Measurements from ENCODE around the gene ZFP69B. TPM values are rescaled to one million over a fixed set of nuclear protein-coding genes. Genes with fewer than 3 reads are reported as not detected.

The ZFP69B gene
- total RNA-seq, 1 donor from 2014 or later = 14.3 TPM

DNA sequence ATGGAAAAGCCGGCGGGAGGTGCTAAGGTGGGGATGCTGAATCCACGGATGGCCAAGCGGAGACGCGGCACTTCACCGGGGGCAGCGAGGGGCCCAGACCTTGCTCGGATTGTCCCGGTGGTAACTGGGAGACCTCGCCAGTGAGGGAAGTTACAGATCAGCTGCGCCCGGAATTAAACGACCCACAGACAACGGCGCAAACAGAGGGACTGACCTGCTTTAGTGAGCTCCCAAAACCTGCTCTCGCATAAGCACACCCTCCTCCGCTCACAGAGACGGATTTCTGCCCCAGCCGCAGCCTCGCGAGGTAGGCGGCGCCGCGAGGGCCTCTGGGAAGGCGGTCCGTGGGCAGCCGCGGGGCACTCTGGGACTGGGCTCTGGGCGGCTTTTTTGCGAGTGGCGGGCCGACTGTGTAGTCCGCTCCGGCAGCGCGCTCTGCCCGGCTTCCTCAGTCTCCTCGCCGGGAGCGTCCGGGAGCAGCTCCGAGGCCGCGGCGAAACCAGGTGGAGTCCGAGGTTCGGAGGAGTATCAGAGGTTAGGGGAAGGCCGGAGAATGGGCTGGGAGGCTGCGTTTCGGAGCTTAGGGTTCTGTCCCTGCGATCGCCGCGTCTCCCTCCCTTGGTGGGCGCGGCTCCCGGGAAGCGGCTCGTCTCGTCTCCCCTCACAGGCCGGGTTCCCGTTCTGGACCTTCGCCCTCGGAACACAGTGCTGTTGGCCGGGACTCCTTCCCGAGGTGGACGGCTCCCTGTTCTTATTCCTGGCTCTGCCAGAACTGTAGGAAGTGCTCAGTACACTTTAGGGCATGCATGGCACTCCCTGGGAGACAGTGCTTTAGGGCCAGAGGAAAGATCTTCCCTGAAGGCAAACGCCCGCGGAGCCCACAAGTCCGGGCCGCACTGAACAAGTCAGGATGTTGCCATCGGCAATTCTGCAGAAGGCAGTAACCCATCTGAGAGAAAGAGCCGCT lies 58.4 kb downstream of the ZFP69B start, which contains the start of gene EXO5:
Gene EXO5 (plus strand): TSS at position 393 of the 967 bp plus-strand sequence. CDS start 5,778 bp downstream, outside the sequence.
- DNase-seq (ENCODE audit: low read depth, low spot score) = peak; percentile 64
- H3K27me3 Mint-ChIP-seq (ENCODE audit: low read depth) = no peaks in the 10 kb centered on the region
- TF ChIP-seq, protein P1, sequence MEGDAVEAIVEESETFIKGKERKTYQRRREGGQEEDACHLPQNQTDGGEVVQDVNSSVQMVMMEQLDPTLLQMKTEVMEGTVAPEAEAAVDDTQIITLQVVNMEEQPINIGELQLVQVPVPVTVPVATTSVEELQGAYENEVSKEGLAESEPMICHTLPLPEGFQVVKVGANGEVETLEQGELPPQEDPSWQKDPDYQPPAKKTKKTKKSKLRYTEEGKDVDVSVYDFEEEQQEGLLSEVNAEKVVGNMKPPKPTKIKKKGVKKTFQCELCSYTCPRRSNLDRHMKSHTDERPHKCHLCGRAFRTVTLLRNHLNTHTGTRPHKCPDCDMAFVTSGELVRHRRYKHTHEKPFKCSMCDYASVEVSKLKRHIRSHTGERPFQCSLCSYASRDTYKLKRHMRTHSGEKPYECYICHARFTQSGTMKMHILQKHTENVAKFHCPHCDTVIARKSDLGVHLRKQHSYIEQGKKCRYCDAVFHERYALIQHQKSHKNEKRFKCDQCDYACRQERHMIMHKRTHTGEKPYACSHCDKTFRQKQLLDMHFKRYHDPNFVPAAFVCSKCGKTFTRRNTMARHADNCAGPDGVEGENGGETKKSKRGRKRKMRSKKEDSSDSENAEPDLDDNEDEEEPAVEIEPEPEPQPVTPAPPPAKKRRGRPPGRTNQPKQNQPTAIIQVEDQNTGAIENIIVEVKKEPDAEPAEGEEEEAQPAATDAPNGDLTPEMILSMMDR (conservative IDR thresholded peaks at IDR 0.05) = no peak
- peaks cover 15% of the 10 kb centered on the region for H3K9me3 Mint-ChIP-seq
- peaks cover 49% of the 10 kb centered on the region for H3K36me3 Mint-ChIP-seq (ENCODE audit: low read depth)
- peaks cover 13% of the 10 kb centered on the region for H3K4me1 Mint-ChIP-seq
- peak within 1 kb of the TSS; percentile 78 for H3K27ac Mint-ChIP-seq (ENCODE audit: unreplicated experiment)
- H3K4me3 Mint-ChIP-seq = peak within 1 kb of the TSS; percentile 76

Other genes with a start within 250 kb of the ZFP69B start
- gene TMCO2, start 202.5 kb upstream of the ZFP69B start, total RNA-seq = not detected in 2 replicates
- gene ZMPSTE24, start 192.2 kb upstream of the ZFP69B start, total RNA-seq = 34.7 and 35.6 TPM in 2 replicates
- 9.0 and 10.2 TPM in 2 replicates for gene COL9A2, start 133.2 kb upstream of the ZFP69B start, total RNA-seq
- gene SMAP2, start 76.7 kb upstream of the ZFP69B start, total RNA-seq = 25.4 and 26.3 TPM in 2 replicates
- 6.9 and 8.0 TPM in 2 replicates for gene ZFP69, start 26.8 kb downstream of the ZFP69B start, total RNA-seq
- 15.5 and 19.7 TPM in 2 replicates for gene EXO5, start 58.3 kb downstream of the ZFP69B start, total RNA-seq
- gene ZNF684, start 81.2 kb downstream of the ZFP69B start, total RNA-seq = 6.4 and 7.9 TPM in 2 replicates
- 22.4 and 22.9 TPM in 2 replicates for gene RIMS3, start 215.2 kb downstream of the ZFP69B start, total RNA-seq
- 67.2 and 73.1 TPM in 2 replicates for gene NFYC, start 241.2 kb downstream of the ZFP69B start, total RNA-seq